Measurements from ENCODE around the gene TYR. TPM values are rescaled to one million over a fixed set of nuclear protein-coding genes. Genes with fewer than 3 reads are reported as not detected.

Gene TYR
- not detected in 2 replicates for total RNA-seq (2021)
- Bru-seq, nascent RNA, result not detected
- BruChase-seq, experiment 1, labeled RNA remaining after a 2-hour chase, result not detected
- not detected for BruChase-seq, experiment 2, labeled RNA remaining after a 6-hour chase
- long read RNA-seq, result 0 reads

DNA sequence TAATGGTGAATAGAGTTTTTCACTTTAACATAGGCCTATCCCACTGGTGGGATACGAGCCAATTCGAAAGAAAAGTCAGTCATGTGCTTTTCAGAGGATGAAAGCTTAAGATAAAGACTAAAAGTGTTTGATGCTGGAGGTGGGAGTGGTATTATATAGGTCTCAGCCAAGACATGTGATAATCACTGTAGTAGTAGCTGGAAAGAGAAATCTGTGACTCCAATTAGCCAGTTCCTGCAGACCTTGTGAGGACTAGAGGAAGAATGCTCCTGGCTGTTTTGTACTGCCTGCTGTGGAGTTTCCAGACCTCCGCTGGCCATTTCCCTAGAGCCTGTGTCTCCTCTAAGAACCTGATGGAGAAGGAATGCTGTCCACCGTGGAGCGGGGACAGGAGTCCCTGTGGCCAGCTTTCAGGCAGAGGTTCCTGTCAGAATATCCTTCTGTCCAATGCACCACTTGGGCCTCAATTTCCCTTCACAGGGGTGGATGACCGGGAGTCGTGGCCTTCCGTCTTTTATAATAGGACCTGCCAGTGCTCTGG, at the start of gene TYR:
TSS of gene TYR (plus strand) at position 185 of the 541 bp plus-strand sequence. CDS start at position 264, 79 bp downstream.
- Histone ChIP-seq H3F3A (ENCODE audit: insufficient read depth, low read depth) (no peaks in the 10 kb centered on the region), H3K27me3 (ENCODE audit: insufficient read depth, low read depth) (no peaks in the 10 kb centered on the region), H3K4me2 (no peak within 1 kb of the TSS), H3K9me2 (ENCODE audit: insufficient read depth) (no peaks in the 10 kb centered on the region), H2AFZ (no peak within 1 kb of the TSS), H4K20me1 (ENCODE audit: insufficient read depth) (no peaks in the 10 kb centered on the region), H3K79me2 (ENCODE audit: low read depth) (no peaks in the 10 kb centered on the region), H3K4me1 (replicated peaks; ENCODE audit: insufficient read depth) (no peaks in the 10 kb centered on the region), H3K27ac (no peak within 1 kb of the TSS), H3K9me3 (ENCODE audit: insufficient read depth, low read depth) (no peaks in the 10 kb centered on the region), H3K36me3 (ENCODE audit: low read depth) (no peaks in the 10 kb centered on the region), H3K4me3 (no peak within 1 kb of the TSS)
- BruUV-seq (replicated peaks), result no TSS peak
- CTCF ChIA-PET, result no interaction called here
- TF ChIP-seq, protein P1, sequence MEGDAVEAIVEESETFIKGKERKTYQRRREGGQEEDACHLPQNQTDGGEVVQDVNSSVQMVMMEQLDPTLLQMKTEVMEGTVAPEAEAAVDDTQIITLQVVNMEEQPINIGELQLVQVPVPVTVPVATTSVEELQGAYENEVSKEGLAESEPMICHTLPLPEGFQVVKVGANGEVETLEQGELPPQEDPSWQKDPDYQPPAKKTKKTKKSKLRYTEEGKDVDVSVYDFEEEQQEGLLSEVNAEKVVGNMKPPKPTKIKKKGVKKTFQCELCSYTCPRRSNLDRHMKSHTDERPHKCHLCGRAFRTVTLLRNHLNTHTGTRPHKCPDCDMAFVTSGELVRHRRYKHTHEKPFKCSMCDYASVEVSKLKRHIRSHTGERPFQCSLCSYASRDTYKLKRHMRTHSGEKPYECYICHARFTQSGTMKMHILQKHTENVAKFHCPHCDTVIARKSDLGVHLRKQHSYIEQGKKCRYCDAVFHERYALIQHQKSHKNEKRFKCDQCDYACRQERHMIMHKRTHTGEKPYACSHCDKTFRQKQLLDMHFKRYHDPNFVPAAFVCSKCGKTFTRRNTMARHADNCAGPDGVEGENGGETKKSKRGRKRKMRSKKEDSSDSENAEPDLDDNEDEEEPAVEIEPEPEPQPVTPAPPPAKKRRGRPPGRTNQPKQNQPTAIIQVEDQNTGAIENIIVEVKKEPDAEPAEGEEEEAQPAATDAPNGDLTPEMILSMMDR (conservative IDR thresholded peaks at IDR 0.05), result no peak
- TF ChIP-seq EZH2 (IDR thresholded peaks at IDR 0.05; ENCODE audit: low read depth), result no peak
- POLR2A ChIA-PET (ENCODE audit: unreplicated experiment), result no interaction called here
- intact Hi-C loops (cut with micrococcal nuclease; ENCODE audit: unreplicated experiment), result no loop called here
- DNase-seq, result no peak

DNA sequence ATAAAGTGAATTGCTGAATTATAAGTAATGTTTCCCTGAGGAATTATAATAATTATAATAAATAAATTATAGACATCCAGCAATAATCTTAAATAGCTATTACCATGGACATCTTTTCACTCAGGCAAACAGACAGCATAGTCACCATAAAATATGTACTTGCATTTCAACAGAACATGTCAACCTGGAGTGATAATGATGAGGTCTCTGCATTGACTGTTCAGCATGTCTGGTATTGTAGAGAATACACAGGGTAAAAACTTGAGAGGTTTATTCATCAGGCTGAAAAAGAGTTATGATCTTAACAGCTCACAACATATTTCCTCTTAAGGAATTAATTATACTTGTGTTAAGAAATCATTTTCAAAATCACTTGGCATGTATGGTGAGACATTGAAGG, 41.1 kb upstream of the TYR start:
- no peak for DNase-seq
- H4K20me1 ChIP-seq (ENCODE audit: insufficient read depth), result no peaks in the 10 kb centered on the region
- no peak overlapping the region for H2AFZ ChIP-seq
- TF ChIP-seq, protein P1 (conservative IDR thresholded peaks at IDR 0.05), result no peak
- TF ChIP-seq EZH2 (IDR thresholded peaks at IDR 0.05; ENCODE audit: low read depth), result no peak
- H3K4me1 ChIP-seq (replicated peaks; ENCODE audit: insufficient read depth), result no peaks in the 10 kb centered on the region
- no peaks in the 10 kb centered on the region for H3K9me3 ChIP-seq (ENCODE audit: insufficient read depth, low read depth)
- no peaks in the 10 kb centered on the region for H3K27me3 ChIP-seq (ENCODE audit: insufficient read depth, low read depth)
- H3K36me3 ChIP-seq (ENCODE audit: low read depth), result no peaks in the 10 kb centered on the region
- H3F3A ChIP-seq (ENCODE audit: insufficient read depth, low read depth), result no peaks in the 10 kb centered on the region
- H3K79me2 ChIP-seq (ENCODE audit: low read depth), result no peaks in the 10 kb centered on the region
- H3K9me2 ChIP-seq (ENCODE audit: insufficient read depth), result 0 out of 2 replicates have a peak, but pooled peaks cover 3% of the 10 kb centered on the region
- BruUV-seq (replicated peaks), result no TSS peak
- H3K27ac ChIP-seq, result no peak overlapping the region
- CTCF ChIA-PET, result no interaction called here
- POLR2A ChIA-PET (ENCODE audit: unreplicated experiment), result no interaction called here
- H3K4me2 ChIP-seq, result no peak overlapping the region
- H3K4me3 ChIP-seq, result no peak overlapping the region
- intact Hi-C loops (cut with micrococcal nuclease; ENCODE audit: unreplicated experiment), result no loop called here

DNA sequence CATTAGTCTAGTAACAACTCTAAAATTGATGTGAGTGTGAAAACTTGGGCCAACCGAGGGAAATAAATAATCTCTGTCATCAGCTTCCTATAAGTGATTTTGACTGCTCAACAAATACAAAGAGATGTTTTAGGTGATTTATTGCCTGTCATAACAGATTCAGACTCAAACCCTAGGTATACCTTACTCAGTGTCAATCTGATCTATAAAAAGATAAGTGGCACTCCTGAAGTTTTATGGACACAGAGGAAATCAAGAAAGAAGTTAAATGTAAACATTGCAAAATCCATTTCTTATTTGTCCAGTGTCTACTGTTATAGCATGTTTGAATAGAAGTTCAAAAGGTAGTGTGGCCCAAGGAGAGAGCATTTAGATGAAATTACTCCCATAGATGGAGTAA, 30.4 kb upstream of the TYR start:
- H3K4me2 ChIP-seq, result no peak overlapping the region
- H3K4me1 ChIP-seq (replicated peaks; ENCODE audit: insufficient read depth), result no peaks in the 10 kb centered on the region
- no peak for DNase-seq
- H4K20me1 ChIP-seq (ENCODE audit: insufficient read depth), result no peaks in the 10 kb centered on the region
- H3F3A ChIP-seq (ENCODE audit: insufficient read depth, low read depth), result no peaks in the 10 kb centered on the region
- H3K27ac ChIP-seq, result no peak overlapping the region
- ChIA-PET CTCF (no interaction called here), POLR2A (ENCODE audit: unreplicated experiment) (no interaction called here)
- no peaks in the 10 kb centered on the region for H3K9me2 ChIP-seq (ENCODE audit: insufficient read depth)
- no TSS peak for BruUV-seq (replicated peaks)
- no peak for TF ChIP-seq EZH2 (IDR thresholded peaks at IDR 0.05; ENCODE audit: low read depth)
- TF ChIP-seq, protein P1 (conservative IDR thresholded peaks at IDR 0.05), result no peak
- H3K4me3 ChIP-seq, result no peak overlapping the region
- intact Hi-C loops (cut with micrococcal nuclease; ENCODE audit: unreplicated experiment), result no loop called here
- H3K9me3 ChIP-seq (ENCODE audit: insufficient read depth, low read depth), result no peaks in the 10 kb centered on the region
- no peaks in the 10 kb centered on the region for H3K79me2 ChIP-seq (ENCODE audit: low read depth)
- no peaks in the 10 kb centered on the region for H3K36me3 ChIP-seq (ENCODE audit: low read depth)
- no peaks in the 10 kb centered on the region for H3K27me3 ChIP-seq (ENCODE audit: insufficient read depth, low read depth)
- no peak overlapping the region for H2AFZ ChIP-seq

Measured in PC-9 (cell line).